Putamen (tissue), 1 donor: ENCODE results near the gene ZDHHC18.
"Not testable (repeated sequence)": the region's sequence is repeated elsewhere in the genome, so short reads cannot be mapped to it uniquely, and the experiment has no call there.

Experiments
- DNase-seq: peaks from one replicate; pipeline ENCODE4 v3.0.0-alpha.2; 2016; ENCODE audit warnings: low spot score

The ZDHHC18 gene

GRCh38 chr1:26791148-26791547, 35.3 kb upstream of the ZDHHC18 start:
- no peak for DNase-seq

GRCh38 chr1:26791626-26792025, 34.9 kb upstream of the ZDHHC18 start:
- no peak for DNase-seq

GRCh38 chr1:26792924-26793323, 33.6 kb upstream of the ZDHHC18 start:
- DNase-seq: no peak

GRCh38 chr1:26794391-26794790, 32.1 kb upstream of the ZDHHC18 start:
- no peak for DNase-seq

- DNase-seq: no peak
Measured at GRCh38 chr1:26797627-26798026, 28.9 kb upstream of the ZDHHC18 start.

- DNase-seq: peak; percentile 70
Measured at GRCh38 chr1:26799479-26800142, 26.9 kb upstream of the ZDHHC18 start.

GRCh38 chr1:26803932-26804331, 22.6 kb upstream of the ZDHHC18 start:
- DNase-seq: not testable (repeated sequence)

GRCh38 chr1:26810105-26810504, 16.4 kb upstream of the ZDHHC18 start:
- DNase-seq: not testable (repeated sequence)

GRCh38 chr1:26811057-26811456, 15.4 kb upstream of the ZDHHC18 start:
- DNase-seq: no peak

GRCh38 chr1:26811708-26812107, 14.8 kb upstream of the ZDHHC18 start:
- DNase-seq: no peak

GRCh38 chr1:26814377-26814776, 12.1 kb upstream of the ZDHHC18 start:
- DNase-seq: no peak

- no peak for DNase-seq
Measured at GRCh38 chr1:26814893-26815292, 11.6 kb upstream of the ZDHHC18 start.

GRCh38 chr1:26820784-26821269, 5.7 kb upstream of the ZDHHC18 start:
- DNase-seq: no peak

- DNase-seq: no peak
Measured at GRCh38 chr1:26822737-26823395, 3.6 kb upstream of the ZDHHC18 start.

GRCh38 chr1:26824731-26825130, 1.8 kb upstream of the ZDHHC18 start:
- DNase-seq: no peak

- DNase-seq: no peak
Measured at GRCh38 chr1:26827106-26827604, 667 bp downstream of the ZDHHC18 start.

GRCh38 chr1:26827663-26828062, 1.2 kb downstream of the ZDHHC18 start:
- DNase-seq: no peak

- DNase-seq: no peak
Measured at GRCh38 chr1:26828411-26828991, 2.0 kb downstream of the ZDHHC18 start.

- no peak for DNase-seq
Measured at GRCh38 chr1:26829184-26829911, 2.9 kb downstream of the ZDHHC18 start.

- no peak for DNase-seq
Measured at GRCh38 chr1:26831059-26831458, 4.6 kb downstream of the ZDHHC18 start.

- no peak for DNase-seq
Measured at GRCh38 chr1:26831546-26832248, 5.2 kb downstream of the ZDHHC18 start.
